ENCODE data around the gene FBXO27. TPM values are rescaled to one million over a fixed set of nuclear protein-coding genes. Genes with fewer than 3 reads are reported as not detected.
"Not testable (repeated sequence)": the region's sequence is repeated elsewhere in the genome, so short reads cannot be mapped to it uniquely, and the experiment has no call there.

Gene FBXO27
- total and polyA plus RNA-seq, 12 donors: 2.3 to 40.5 (median 17.6) TPM

DNA sequence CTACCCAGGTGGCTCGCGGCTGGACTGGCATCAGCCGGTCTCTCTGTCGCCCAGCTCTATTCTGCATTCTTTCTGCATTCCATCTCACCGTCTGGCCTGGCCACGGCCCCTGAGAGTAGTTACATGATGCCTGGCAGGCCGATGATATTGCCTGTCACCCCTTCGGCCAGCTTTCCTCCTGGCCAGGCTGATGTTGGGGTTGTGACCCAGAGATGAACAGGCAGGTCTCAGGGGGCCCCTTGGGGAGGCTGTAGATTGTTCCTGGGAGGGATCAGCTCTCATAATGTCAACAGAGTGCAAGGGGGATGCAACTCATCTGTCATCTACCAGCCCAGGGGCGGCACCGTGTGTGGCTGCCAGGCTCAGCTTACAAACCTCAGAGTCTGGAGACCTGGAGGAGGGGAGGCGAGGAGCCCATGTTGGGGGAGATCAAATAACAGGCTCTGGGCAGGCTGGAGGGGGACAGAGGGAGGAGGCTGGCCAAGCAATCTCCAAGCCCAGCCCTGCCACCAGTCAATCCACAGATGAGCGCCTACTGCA, 43.2 kb downstream of the FBXO27 start:
- Histone ChIP-seq H3K27ac (no peak overlapping the region), H3K36me3 (no peaks in the 10 kb centered on the region), H3K4me3 (no peak overlapping the region), H3K27me3 (peaks cover 0 to 74% (median 20%) of the 10 kb centered on the region in 7 donors), H3K9me3 (peaks cover 0 to 24% (median 0%) of the 10 kb centered on the region in 11 donors), H3K4me1 (no peaks in the 10 kb centered on the region)
- intact Hi-C loops (cut with DNase I): no loop called here
- WGBS, 2 donors: 8 to 14% methylated on average over 12 of the region's 12 CpGs
- DNase-seq (no peak), ATAC-seq (no peak)
- TF ChIP-seq, protein P1, sequence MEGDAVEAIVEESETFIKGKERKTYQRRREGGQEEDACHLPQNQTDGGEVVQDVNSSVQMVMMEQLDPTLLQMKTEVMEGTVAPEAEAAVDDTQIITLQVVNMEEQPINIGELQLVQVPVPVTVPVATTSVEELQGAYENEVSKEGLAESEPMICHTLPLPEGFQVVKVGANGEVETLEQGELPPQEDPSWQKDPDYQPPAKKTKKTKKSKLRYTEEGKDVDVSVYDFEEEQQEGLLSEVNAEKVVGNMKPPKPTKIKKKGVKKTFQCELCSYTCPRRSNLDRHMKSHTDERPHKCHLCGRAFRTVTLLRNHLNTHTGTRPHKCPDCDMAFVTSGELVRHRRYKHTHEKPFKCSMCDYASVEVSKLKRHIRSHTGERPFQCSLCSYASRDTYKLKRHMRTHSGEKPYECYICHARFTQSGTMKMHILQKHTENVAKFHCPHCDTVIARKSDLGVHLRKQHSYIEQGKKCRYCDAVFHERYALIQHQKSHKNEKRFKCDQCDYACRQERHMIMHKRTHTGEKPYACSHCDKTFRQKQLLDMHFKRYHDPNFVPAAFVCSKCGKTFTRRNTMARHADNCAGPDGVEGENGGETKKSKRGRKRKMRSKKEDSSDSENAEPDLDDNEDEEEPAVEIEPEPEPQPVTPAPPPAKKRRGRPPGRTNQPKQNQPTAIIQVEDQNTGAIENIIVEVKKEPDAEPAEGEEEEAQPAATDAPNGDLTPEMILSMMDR (IDR thresholded peaks at IDR 0.05): no peak

DNA sequence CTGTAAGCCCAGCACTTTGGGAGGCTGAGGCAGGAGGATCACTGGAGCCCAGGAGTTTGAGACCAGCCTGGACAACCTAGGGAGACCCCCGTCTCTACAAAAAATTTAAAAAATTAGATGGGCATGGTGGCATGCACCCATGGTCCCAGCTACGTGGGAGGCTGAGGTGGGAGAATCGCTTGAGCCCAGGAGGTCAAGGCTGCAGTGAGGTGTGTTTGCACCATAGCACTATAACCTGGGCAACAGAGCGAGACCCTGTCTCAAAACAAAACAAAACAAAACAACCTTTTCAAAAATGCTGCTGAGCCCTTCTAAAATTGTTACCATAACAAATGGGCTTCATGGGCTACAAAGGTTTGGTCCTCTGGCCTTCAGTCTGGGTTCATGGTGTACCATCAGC, 43.7 kb downstream of the FBXO27 start:
- intact Hi-C loops (cut with DNase I); DNase-seq; H3K27ac ChIP-seq; H3K36me3 ChIP-seq; H3K4me3 ChIP-seq; H3K4me1 ChIP-seq; ATAC-seq: not testable (repeated sequence)
- Histone ChIP-seq H3K27me3 (peaks cover 0 to 75% (median 19%) of the 10 kb centered on the region in 7 donors), H3K9me3 (peaks cover 0 to 22% (median 0%) of the 10 kb centered on the region in 11 donors)
- WGBS, 2 donors: 84 to 85% methylated on average over 4 of the region's 4 CpGs

DNA sequence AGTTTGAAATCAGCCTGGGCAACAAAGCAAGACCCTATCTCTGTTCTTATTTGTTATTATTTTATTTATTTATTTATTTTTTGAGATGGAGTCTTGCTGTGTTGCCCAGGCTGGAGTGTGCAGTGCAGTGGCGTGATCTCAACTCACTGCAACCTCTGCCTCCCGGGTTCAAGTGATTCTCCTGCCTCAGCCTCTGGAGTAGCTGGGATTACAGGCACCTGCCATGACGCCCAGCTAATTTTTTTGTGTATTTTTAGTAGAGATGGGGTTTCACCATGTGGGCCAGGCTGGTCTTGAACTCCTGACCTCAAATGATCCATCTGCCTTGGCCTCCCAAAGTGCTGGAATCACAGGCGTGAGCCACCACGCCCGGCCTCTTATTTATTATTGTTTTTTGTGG, 44.6 kb downstream of the FBXO27 start:
- WGBS, 2 donors: 90 to 92% methylated on average over 6 of the region's 6 CpGs
- DNase-seq; H3K36me3 ChIP-seq; H3K4me3 ChIP-seq; H3K4me1 ChIP-seq; H3K27ac ChIP-seq; intact Hi-C loops (cut with DNase I); ATAC-seq: not testable (repeated sequence)
- peaks cover 0 to 69% (median 16%) of the 10 kb centered on the region in 7 donors for H3K27me3 ChIP-seq
- H3K9me3 ChIP-seq: peaks cover 0 to 13% (median 0%) of the 10 kb centered on the region in 11 donors

DNA sequence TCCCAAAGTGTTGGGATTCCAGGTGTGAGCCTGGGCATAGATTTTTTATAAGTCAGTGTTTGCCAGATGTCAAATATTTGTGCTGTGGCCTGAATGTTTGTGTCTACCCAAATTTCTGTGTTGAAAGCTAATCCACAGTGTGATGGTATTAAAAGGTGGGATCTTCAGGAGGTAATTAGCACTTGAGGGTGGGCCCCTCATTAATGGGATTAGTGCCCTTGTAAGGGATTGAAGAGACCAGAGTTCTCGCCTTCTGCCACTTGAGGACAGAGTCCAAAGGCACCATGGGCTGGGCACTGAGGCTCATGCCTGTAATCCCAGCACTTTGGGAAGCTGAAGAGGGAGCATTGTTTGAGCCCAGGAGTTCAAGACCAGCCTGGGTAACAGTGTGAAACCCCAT, 47.1 kb downstream of the FBXO27 start:
- Histone ChIP-seq H3K27me3 (peaks cover 0 to 49% (median 6%) of the 10 kb centered on the region in 7 donors), H3K36me3 (no peaks in the 10 kb centered on the region), H3K4me3 (no peak overlapping the region), H3K27ac (no peak overlapping the region), H3K4me1 (no peaks in the 10 kb centered on the region), H3K9me3 (peaks cover 0 to 21% (median 0%) of the 10 kb centered on the region in 11 donors)
- TF ChIP-seq, protein P1 (IDR thresholded peaks at IDR 0.05): no peak
- ATAC-seq (no peak), DNase-seq (no peak)
- intact Hi-C loops (cut with DNase I): no loop called here
- 86 to 89% methylated on average over 1 of the region's 1 CpG for WGBS, 2 donors

DNA sequence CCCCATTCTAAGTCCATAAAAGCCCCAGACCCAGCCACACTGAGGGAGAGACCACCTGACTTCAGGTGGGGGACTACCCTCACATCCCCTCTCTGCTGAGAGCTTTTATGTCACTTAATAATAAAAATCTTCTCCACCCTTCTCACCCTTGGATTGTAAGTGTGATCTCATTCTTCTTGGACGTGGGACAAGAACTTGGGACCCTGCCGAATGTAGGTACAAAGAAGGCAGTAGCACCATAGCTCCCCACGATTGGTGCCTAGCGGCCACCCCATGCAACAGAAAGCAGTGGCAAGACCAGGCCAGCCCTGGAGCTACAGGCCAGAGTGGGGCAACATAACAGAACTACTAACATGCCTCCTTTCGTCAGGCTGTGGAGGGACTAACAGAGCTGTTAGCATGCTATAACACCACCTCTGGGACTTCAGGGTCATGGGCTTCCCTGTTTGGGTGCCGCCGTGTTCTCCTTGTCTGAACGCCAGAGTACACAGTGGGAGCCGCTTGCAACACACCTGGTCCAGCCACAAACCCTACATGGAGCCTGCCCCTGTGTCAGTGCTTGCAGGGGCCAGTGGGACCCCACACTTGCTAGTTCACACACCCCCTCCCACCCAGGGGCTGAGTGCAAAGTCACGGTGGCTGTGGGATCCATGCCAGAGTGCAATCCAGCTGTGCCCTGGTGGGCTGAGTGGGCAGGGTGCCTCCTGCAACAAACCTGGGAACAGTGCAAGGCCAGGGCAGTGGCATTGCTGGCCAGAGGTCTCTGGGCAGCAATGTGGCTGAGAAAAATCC, 51.6 kb downstream of the FBXO27 start:
- Histone ChIP-seq H3K4me1 (peaks cover 0 to 6% (median 5%) of the 10 kb centered on the region in 9 donors), H3K36me3 (no peaks in the 10 kb centered on the region), H3K27ac (no peak overlapping the region), H3K27me3 (peaks cover 0 to 31% (median 14%) of the 10 kb centered on the region in 7 donors), H3K9me3 (peaks cover 0 to 26% (median 0%) of the 10 kb centered on the region in 11 donors), H3K4me3 (no peak overlapping the region)
- WGBS, 2 donors: 94 to 95% methylated on average over 10 of the region's 10 CpGs
- TF ChIP-seq, protein P1 (IDR thresholded peaks at IDR 0.05): no peak
- DNase-seq (no peak), ATAC-seq (no peak)
- intact Hi-C loops (cut with DNase I): no loop called here

Data from heart right ventricle (tissue), 16 donors.